GM12878 (cell line): ENCODE results near the gene SPR. TPM values are rescaled to one million over a fixed set of nuclear protein-coding genes. Genes with fewer than 3 reads are reported as not detected.

Experiments used
- BHLHE40 ChIP-seq, 2 experiments: fragments of 450-650 bp in 1 of 2; IDR thresholded peaks; 2 replicates each; pipeline ENCODE4 v1.6.1; 2011 to 2017; ENCODE audit warnings: low read depth in 2 of 2, borderline replicate concordance in 1 of 2, improper control_type of control experiment in 1 of 2, low read length in 1 of 2, mild to moderate bottlenecking in 1 of 2
- CBX3 ChIP-seq: fragments of 200-600 bp; sonication (generic); IDR thresholded peaks from 2 replicates; pipeline ENCODE4 v1.6.1; 2016; ENCODE audit warnings: low read depth, borderline replicate concordance
- CREM ChIP-seq: IDR thresholded peaks from 2 replicates; pipeline ENCODE4 v1.6.1; 2014; ENCODE audit warnings: antibody characterized with exemption, low read depth
- EP300 ChIP-seq, 2 experiments: fragments of 150-350 bp in 1 of 2; IDR thresholded peaks; 2 replicates each; pipeline ENCODE4 v1.6.1; 2011 to 2012; ENCODE audit warnings: low read depth in 2 of 2, low read length in 2 of 2, borderline replicate concordance in 1 of 2, improper control_type of control experiment in 1 of 2, inconsistent platforms in 1 of 2; ENCODE audit not compliant: control insufficient read depth in 1 of 2
- ETV6 ChIP-seq, 2 experiments: fragments of 450-650 bp in 1 of 2; IDR thresholded peaks in 1 of 2; conservative IDR thresholded peaks in 1 of 2; 2 replicates each; pipeline ENCODE4 v1.6.1; 2014; ENCODE audit warnings: antibody characterized with exemption in 1 of 2, borderline replicate concordance in 1 of 2, low read depth in 1 of 2, mild to moderate bottlenecking in 1 of 2, moderate library complexity in 1 of 2
- EZH2 ChIP-seq: IDR thresholded peaks from 2 replicates; pipeline ENCODE4 v1.6.1; 2012; ENCODE audit warnings: low read depth, mild to moderate bottlenecking, control low read depth, inconsistent platforms, low read length, borderline replicate concordance; ENCODE audit not compliant: control insufficient read depth
- FOS ChIP-seq: IDR thresholded peaks from 3 replicates; pipeline ENCODE4 v1.6.1; 2011; ENCODE audit warnings: borderline replicate concordance; ENCODE audit not compliant: insufficient read length; ENCODE audit errors: extremely low read depth
- HDGF ChIP-seq: fragments of 450-650 bp; IDR thresholded peaks from 2 replicates; pipeline ENCODE4 v1.6.1; 2016; ENCODE audit warnings: antibody characterized with exemption
- JUNB ChIP-seq: IDR thresholded peaks from 2 replicates; pipeline ENCODE4 v1.6.1; 2016; ENCODE audit warnings: antibody characterized with exemption, mild to moderate bottlenecking
- LARP7 ChIP-seq: fragments of 450-650 bp; IDR thresholded peaks from 2 replicates; pipeline ENCODE4 v1.6.1; 2017; ENCODE audit warnings: mild to moderate bottlenecking
- MYB ChIP-seq: fragments of 150-350 bp; IDR thresholded peaks from 2 replicates; pipeline ENCODE4 v1.6.1; 2014; ENCODE audit warnings: mild to moderate bottlenecking, low read depth, low read length, borderline replicate concordance
- MYC ChIP-seq: IDR thresholded peaks from 2 replicates; pipeline ENCODE4 v1.6.1; 2011; ENCODE audit warnings: mild to moderate bottlenecking, low read length, moderate library complexity, inconsistent platforms; ENCODE audit not compliant: insufficient read depth, insufficient replicate concordance, insufficient read length, severe bottlenecking
- NFIC ChIP-seq: IDR thresholded peaks from 2 replicates; pipeline ENCODE4 v1.6.1; 2012; ENCODE audit warnings: low read depth, mild to moderate bottlenecking, inconsistent platforms, low read length, moderate library complexity
- PAX8 ChIP-seq: fragments of 450-650 bp; IDR thresholded peaks from 2 replicates; pipeline ENCODE4 v1.6.1; 2017; ENCODE audit warnings: mild to moderate bottlenecking, moderate library complexity
- RELA ChIP-seq: fragments of 450-650 bp; IDR thresholded peaks from 2 replicates; pipeline ENCODE4 v1.8.0; 2014; ENCODE audit warnings: borderline replicate concordance; ENCODE audit not compliant: partially characterized antibody
- ZNF207 ChIP-seq: fragments of 450-650 bp; IDR thresholded peaks from 2 replicates; pipeline ENCODE4 v1.6.1; 2014; ENCODE audit warnings: antibody characterized with exemption, mild to moderate bottlenecking, borderline replicate concordance
- polyA plus RNA-seq, 11 experiments: library from polyadenylated mRNA; depleted of rRNA in 4 of 11; unstranded in 6 of 11; stranded (reverse) in 5 of 11; fragments of >200 nt; fragmentation: Nextera tagmentation in 4 of 11; fragmentation: Illumina TruSeq in 1 of 11; extraction: Ambion mirVana in 4 of 11; extraction: Trizol in 1 of 11; gene quantifications; 1 replicate in 1 of 11; 2 replicates in 10 of 11; pipeline versions ENCODE4 v1.2.1 to v1.2.3, GENCODE V29; 2011 to 2016; ENCODE audit warnings: inconsistent platforms in 2 of 11, missing spikeins in 2 of 11, low read depth in 1 of 11
- total RNA-seq, 4 experiments: library from RNA; depleted of rRNA in 3 of 4; stranded (reverse); fragments of >200 nt in 3 of 4; fragmentation: Illumina TruSeq in 1 of 4; extraction: Trizol in 1 of 4; gene quantifications; 2 replicates each; pipeline versions ENCODE4 v1.2.1 to v1.2.3, GENCODE V29; 2013 to 2021
- TF ChIP-seq, protein P1 (sequence below): fragments of 450-650 bp; IDR thresholded peaks from 2 replicates; pipeline ENCODE4 v1.6.1; 2017; ENCODE audit warnings: mild to moderate bottlenecking
- TF ChIP-seq, protein P2 (sequence below): fragments of 450-650 bp; IDR thresholded peaks from 2 replicates; pipeline ENCODE4 v1.6.1; 2017; ENCODE audit warnings: borderline replicate concordance
- TF ChIP-seq, protein P3 (sequence below): fragments of 450-650 bp; IDR thresholded peaks from 2 replicates; pipeline ENCODE4 v1.6.1; 2014; ENCODE audit warnings: mild to moderate bottlenecking
- TF ChIP-seq, protein P4 (sequence below): fragments of 450-650 bp; IDR thresholded peaks from 2 replicates; pipeline ENCODE4 v1.6.1; 2017; ENCODE audit warnings: mild to moderate bottlenecking, low read depth, inconsistent platforms; ENCODE audit not compliant: poor library complexity, severe bottlenecking

SPR gene
- total and polyA plus RNA-seq, 10 of the 15 experiments (the other 5 are each of a cell fraction or from before 2014, with no cell fraction given), result 0.68 to 7.8 (median 2.5) TPM

DNA sequence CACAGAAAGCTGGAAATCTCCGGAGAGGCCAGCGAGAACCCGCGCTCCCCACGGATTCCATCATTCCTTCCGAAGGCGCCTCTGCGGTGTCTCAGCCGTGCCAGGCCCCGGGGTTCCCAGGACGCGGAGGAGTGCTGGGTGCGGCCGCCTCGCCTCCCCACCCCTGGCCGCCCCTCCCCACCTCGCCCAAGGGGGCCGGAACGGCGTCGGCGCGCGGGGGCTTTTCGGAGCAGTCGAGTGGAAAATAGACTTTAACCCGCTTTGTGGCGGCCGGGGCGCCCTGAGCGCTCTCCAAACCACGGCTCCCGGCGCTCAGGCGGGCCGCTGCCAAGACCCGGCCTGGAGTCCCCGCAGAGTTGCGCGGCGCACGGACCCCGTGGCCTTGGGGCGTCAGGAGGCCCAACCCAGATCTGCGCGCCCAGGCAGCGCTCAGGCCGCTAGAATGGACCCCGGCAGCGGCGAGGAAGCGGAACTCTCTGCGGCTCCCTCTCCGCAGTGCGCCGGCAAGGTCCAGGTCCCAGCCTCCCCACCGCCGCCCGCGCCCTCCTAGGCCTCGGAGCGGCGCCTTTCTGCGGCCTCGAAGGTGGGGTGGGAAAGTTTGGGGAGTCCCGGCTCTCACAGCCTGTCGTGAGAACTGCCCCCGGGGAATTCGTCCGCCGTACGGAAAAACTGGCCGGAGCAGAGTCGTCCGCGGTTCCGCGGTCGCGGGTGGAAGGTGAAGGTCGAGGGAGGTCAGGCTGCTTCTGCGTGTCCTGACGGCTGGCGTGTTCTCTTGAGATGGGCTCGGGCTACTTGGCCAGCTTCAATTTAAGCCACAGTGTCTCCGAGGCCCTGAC lies 28.9 kb downstream of the SPR start (continued):
- TF ChIP-seq MYB (no peak), RELA (peak; percentile 65), BHLHE40 (IDR thresholded peaks at IDR 0.05; ENCODE audit: borderline replicate concordance in 1 of 2, low read depth in 2 of 2, low read length in 1 of 2) (peak; percentile 21 to 80; a peak in 2 of 4 replicates), ETV6 (conservative IDR thresholded peaks at IDR 0.05 in 1 of 2, IDR thresholded peaks at IDR 0.05 in 1 of 2; ENCODE audit: borderline replicate concordance in 1 of 2, low read depth in 1 of 2) (no peak), PAX8 (no peak), CBX3 (no peak), MYC (no peak), CREM (0 out of 2 replicates have a peak, but pooled peaks have one; percentile 10), EZH2 (0 out of 2 replicates have a peak, but pooled peaks have one; percentile 59), FOS (no peak), HDGF (no peak), NFIC (no peak), ZNF207 (peak; percentile 70; the same call in 1 of the 2 replicates), JUNB (no peak), LARP7 (peak; percentile 71; the same call in 1 of the 2 replicates), EP300 (IDR thresholded peaks at IDR 0.05; ENCODE audit: borderline replicate concordance in 1 of 2, control insufficient read depth in 1 of 2, low read depth in 2 of 2, low read length in 2 of 2) (peak in 1 of 2 experiments; percentile 28; a peak in 1 of 4 replicates)
- TF ChIP-seq, protein P1, sequence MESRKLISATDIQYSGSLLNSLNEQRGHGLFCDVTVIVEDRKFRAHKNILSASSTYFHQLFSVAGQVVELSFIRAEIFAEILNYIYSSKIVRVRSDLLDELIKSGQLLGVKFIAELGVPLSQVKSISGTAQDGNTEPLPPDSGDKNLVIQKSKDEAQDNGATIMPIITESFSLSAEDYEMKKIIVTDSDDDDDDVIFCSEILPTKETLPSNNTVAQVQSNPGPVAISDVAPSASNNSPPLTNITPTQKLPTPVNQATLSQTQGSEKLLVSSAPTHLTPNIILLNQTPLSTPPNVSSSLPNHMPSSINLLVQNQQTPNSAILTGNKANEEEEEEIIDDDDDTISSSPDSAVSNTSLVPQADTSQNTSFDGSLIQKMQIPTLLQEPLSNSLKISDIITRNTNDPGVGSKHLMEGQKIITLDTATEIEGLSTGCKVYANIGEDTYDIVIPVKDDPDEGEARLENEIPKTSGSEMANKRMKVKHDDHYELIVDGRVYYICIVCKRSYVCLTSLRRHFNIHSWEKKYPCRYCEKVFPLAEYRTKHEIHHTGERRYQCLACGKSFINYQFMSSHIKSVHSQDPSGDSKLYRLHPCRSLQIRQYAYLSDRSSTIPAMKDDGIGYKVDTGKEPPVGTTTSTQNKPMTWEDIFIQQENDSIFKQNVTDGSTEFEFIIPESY, result no peak
- TF ChIP-seq, protein P2, sequence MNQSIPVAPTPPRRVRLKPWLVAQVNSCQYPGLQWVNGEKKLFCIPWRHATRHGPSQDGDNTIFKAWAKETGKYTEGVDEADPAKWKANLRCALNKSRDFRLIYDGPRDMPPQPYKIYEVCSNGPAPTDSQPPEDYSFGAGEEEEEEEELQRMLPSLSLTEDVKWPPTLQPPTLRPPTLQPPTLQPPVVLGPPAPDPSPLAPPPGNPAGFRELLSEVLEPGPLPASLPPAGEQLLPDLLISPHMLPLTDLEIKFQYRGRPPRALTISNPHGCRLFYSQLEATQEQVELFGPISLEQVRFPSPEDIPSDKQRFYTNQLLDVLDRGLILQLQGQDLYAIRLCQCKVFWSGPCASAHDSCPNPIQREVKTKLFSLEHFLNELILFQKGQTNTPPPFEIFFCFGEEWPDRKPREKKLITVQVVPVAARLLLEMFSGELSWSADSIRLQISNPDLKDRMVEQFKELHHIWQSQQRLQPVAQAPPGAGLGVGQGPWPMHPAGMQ, result no peak; the same call in 1 of the 2 replicates
- TF ChIP-seq, protein P3, sequence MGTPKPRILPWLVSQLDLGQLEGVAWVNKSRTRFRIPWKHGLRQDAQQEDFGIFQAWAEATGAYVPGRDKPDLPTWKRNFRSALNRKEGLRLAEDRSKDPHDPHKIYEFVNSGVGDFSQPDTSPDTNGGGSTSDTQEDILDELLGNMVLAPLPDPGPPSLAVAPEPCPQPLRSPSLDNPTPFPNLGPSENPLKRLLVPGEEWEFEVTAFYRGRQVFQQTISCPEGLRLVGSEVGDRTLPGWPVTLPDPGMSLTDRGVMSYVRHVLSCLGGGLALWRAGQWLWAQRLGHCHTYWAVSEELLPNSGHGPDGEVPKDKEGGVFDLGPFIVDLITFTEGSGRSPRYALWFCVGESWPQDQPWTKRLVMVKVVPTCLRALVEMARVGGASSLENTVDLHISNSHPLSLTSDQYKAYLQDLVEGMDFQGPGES, result no peak
- TF ChIP-seq, protein P4, sequence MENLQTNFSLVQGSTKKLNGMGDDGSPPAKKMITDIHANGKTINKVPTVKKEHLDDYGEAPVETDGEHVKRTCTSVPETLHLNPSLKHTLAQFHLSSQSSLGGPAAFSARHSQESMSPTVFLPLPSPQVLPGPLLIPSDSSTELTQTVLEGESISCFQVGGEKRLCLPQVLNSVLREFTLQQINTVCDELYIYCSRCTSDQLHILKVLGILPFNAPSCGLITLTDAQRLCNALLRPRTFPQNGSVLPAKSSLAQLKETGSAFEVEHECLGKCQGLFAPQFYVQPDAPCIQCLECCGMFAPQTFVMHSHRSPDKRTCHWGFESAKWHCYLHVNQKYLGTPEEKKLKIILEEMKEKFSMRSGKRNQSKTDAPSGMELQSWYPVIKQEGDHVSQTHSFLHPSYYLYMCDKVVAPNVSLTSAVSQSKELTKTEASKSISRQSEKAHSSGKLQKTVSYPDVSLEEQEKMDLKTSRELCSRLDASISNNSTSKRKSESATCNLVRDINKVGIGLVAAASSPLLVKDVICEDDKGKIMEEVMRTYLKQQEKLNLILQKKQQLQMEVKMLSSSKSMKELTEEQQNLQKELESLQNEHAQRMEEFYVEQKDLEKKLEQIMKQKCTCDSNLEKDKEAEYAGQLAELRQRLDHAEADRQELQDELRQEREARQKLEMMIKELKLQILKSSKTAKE, result no peak
